ENCODE data around the gene NDN. TPM values are rescaled to one million over a fixed set of nuclear protein-coding genes. Genes with fewer than 3 reads are reported as not detected.
"Not testable (repeated sequence)": the region's sequence is repeated elsewhere in the genome, so short reads cannot be mapped to it uniquely, and the experiment has no call there.

The NDN gene, protein sequence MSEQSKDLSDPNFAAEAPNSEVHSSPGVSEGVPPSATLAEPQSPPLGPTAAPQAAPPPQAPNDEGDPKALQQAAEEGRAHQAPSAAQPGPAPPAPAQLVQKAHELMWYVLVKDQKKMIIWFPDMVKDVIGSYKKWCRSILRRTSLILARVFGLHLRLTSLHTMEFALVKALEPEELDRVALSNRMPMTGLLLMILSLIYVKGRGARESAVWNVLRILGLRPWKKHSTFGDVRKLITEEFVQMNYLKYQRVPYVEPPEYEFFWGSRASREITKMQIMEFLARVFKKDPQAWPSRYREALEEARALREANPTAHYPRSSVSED
- total RNA-seq (ENCODE audit: low replicate concordance): 38.4 and 72.7 TPM in 2 replicates
- long read RNA-seq, partial matches to known transcripts: 0 of 4 reads
- long read RNA-seq, other reads (novel, unspliced or antisense): 0 of 4 reads

- H3K4me3 Mint-ChIP-seq: peak within 1 kb of the TSS; percentile 85
- H3K27me3 Mint-ChIP-seq: no peaks in the 10 kb centered on the region
- H3K4me1 Mint-ChIP-seq (ENCODE audit: unreplicated experiment): peaks cover 12% of the 10 kb centered on the region
- H3K27ac Mint-ChIP-seq: peak within 1 kb of the TSS; percentile 16
- peaks cover 3% of the 10 kb centered on the region for H3K36me3 Mint-ChIP-seq
- no peak for TF ChIP-seq CTCF (conservative IDR thresholded peaks at IDR 0.05)
- peaks cover 6% of the 10 kb centered on the region for H3K9me3 Mint-ChIP-seq
- peak; percentile 77 for DNase-seq (ENCODE audit: extremely low spot score, unreplicated experiment)
Measured at GRCh38 chr15:23687143-23687470, at the start of gene NDN. Gene NDN (minus strand): TSS chr15:23687305. CDS start chr15:23687217, 88 bp downstream.

DNA sequence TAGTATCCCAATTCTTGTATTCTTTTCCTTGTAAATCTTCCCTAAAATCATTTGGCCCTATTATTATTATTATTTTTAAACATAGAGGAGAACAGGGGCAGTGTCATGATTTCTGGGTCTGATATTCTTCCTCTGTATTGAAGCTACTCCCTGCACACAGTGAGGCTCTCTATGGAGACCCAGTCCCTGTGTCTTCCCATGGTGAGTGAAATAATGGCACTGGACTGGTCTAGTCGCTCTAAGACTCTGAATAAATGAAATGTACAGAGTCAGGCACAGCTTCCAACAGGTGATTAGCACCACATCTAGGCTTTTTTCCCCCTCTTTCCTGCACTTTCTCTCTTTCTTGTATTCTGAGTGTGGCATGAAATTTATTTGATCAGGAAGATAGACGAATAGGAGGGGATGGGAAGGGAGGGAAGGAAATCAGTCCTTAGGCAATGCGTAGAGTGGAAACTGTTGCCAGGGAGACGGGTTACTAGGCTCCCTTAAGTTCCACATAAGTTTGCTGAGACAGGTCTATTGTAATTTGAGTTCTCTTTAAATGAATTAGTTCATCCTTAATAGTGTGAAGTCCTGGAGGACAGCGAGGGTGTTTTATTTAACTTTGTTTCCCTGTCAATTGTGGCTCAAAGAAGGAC, 49.0 kb upstream of the NDN start:
- H3K4me3 Mint-ChIP-seq: no peak overlapping the region
- no peaks in the 10 kb centered on the region for H3K27me3 Mint-ChIP-seq
- peaks cover 6% of the 10 kb centered on the region for H3K9me3 Mint-ChIP-seq
- no peaks in the 10 kb centered on the region for H3K36me3 Mint-ChIP-seq
- H3K27ac Mint-ChIP-seq: no peak overlapping the region
- no peaks in the 10 kb centered on the region for H3K4me1 Mint-ChIP-seq (ENCODE audit: unreplicated experiment)
- no peak for TF ChIP-seq CTCF (conservative IDR thresholded peaks at IDR 0.05)
- no peak for DNase-seq (ENCODE audit: extremely low spot score, unreplicated experiment)

DNA sequence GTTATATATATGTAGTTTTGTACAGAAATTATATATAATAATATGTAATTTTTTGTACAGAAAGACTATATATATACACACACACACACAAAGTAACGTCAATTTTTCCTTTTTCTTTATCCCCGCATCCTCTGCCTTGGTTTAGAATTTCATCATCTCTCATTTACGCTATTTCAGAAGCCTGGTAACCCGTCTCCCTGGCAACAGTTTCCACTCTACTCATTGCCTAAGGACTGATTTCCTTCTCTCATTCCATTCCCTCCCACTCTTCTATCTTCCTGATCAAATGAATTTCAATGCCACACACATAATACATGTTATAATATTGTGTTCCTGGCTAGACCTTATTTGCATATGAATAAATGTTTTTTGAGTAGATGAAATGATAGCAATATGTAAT, 47.8 kb upstream of the NDN start:
- no peak overlapping the region for H3K27ac Mint-ChIP-seq
- no peak for DNase-seq (ENCODE audit: extremely low spot score, unreplicated experiment)
- TF ChIP-seq CTCF (conservative IDR thresholded peaks at IDR 0.05): no peak
- H3K4me3 Mint-ChIP-seq: no peak overlapping the region
- H3K27me3 Mint-ChIP-seq: no peaks in the 10 kb centered on the region
- peaks cover 6% of the 10 kb centered on the region for H3K9me3 Mint-ChIP-seq
- H3K4me1 Mint-ChIP-seq (ENCODE audit: unreplicated experiment): no peaks in the 10 kb centered on the region
- H3K36me3 Mint-ChIP-seq: no peaks in the 10 kb centered on the region

DNA sequence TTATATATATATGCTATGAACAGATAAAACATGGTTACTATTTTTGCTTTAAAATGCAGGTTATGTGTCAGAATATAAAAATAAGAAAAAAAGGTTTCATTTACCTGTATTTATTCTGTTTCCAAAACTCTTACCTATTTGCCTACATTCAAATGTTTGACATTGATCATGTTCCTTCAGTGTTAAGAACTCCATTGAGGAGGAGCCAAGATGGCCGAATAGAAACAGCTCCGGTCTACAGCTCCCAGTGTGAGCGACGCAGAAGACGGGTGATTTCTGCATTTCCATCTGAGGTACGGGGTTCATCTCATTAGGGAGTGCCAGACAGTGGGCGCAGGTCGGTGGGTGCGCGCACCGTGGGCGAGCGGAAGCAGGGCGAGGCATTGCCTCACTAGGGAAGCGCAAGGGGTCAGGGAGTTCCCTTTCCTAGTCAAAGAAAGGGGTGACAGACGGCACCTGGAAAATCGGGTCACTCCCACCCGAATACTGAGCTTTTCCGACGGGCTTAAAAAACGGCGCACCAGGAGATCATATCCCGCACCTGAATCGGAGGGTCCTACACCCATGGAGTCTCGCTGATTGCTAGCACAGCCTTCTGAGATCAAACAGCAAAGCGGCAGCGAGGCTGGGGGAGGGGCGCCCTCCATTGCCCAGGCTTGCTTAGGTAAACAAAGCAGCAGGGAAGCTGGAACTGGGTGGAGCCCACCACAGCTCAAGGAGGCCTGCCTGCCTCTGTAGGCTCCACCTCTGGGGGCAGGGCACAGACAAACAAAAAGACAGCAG, 27.0 kb upstream of the NDN start:
- H3K9me3 Mint-ChIP-seq; DNase-seq (ENCODE audit: extremely low spot score, unreplicated experiment); H3K36me3 Mint-ChIP-seq; H3K27me3 Mint-ChIP-seq; H3K4me1 Mint-ChIP-seq (ENCODE audit: unreplicated experiment): not testable (repeated sequence)
- Mint-ChIP-seq H3K4me3 (peak overlapping the region; percentile 85), H3K27ac (peak overlapping the region; percentile 59)

- no peak overlapping the region for H3K4me3 Mint-ChIP-seq
- no peak for TF ChIP-seq CTCF (conservative IDR thresholded peaks at IDR 0.05)
- H3K27ac Mint-ChIP-seq: no peak overlapping the region
- no peaks in the 10 kb centered on the region for H3K36me3 Mint-ChIP-seq
- no peaks in the 10 kb centered on the region for H3K9me3 Mint-ChIP-seq
- H3K4me1 Mint-ChIP-seq (ENCODE audit: unreplicated experiment): no peaks in the 10 kb centered on the region
- no peaks in the 10 kb centered on the region for H3K27me3 Mint-ChIP-seq
- no peak for DNase-seq (ENCODE audit: extremely low spot score, unreplicated experiment)
Measured at GRCh38 chr15:23708332-23708731, 21.2 kb upstream of the NDN start.

DNA sequence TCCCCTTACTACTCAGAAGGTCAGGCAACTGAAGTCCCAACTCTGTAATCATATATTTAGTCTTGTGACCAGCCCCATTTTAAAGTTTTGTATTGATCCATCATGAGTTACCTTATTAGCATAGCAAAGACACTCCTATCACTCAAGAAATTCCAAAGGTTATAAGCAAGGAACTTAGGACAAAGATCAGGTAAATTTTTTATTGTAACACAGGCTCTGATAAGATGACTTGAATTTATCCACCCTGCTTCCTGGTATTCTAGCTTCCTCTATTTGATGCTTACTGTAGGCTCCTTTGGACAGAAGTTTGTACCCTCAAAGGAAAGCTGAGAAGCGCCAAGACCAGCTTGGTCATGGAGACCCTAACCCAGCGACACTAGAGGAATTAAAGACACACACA, 8.2 kb upstream of the NDN start:
- H3K27ac Mint-ChIP-seq: no peak overlapping the region
- H3K4me1 Mint-ChIP-seq (ENCODE audit: unreplicated experiment): peaks cover 7% of the 10 kb centered on the region
- no peak for DNase-seq (ENCODE audit: extremely low spot score, unreplicated experiment)
- H3K27me3 Mint-ChIP-seq: no peaks in the 10 kb centered on the region
- no peaks in the 10 kb centered on the region for H3K36me3 Mint-ChIP-seq
- H3K4me3 Mint-ChIP-seq: no peak overlapping the region
- H3K9me3 Mint-ChIP-seq: peaks cover 12% of the 10 kb centered on the region
- no peak for TF ChIP-seq CTCF (conservative IDR thresholded peaks at IDR 0.05)

Data from type B pancreatic cell (in vitro differentiated cells).